IMR-90 (cell line): Measurements from ENCODE around the gene SPEM1. TPM values are rescaled to one million over a fixed set of nuclear protein-coding genes. Genes with fewer than 3 reads are reported as not detected.
A peak's percentile ranks its signal among the peaks of the same experiment; 100 is the strongest.

Experiments
- ATAC-seq: fragments of 200-7000 bp; cut with Tn5 transposase; 2 replicates; pipeline ENCODE4 v1.9.1; 2020; ENCODE audit warnings: low read depth, mild to moderate bottlenecking, moderate library complexity
- BruUV-seq: library from RNA; stranded (reverse); fragments of 400-500 nt; replicated peaks from 2 replicates; lab custom pipeline; 2021; lab: Mats Ljungman, UMichigan
- CTCF ChIA-PET: fragments of 300-600 bp; formaldehyde crosslinking; extraction: SDS; loops from one replicate; lab custom pipeline; 2021; ENCODE audit warnings: antibody characterized with exemption; lab: Yijun Ruan, JAX
- POLR2A ChIA-PET: fragments of 300-600 bp; sonication (Branson Sonifier 250); formaldehyde crosslinking; loops from one replicate; lab custom pipeline; 2022; ENCODE audit warnings: antibody characterized with exemption; ENCODE audit not compliant: unreplicated experiment; lab: Charles Lee
- DNase-seq: peaks from one replicate; pipeline ENCODE4 v3.0.0; 2013
- H2AFZ ChIP-seq: replicated peaks from 2 replicates; pipeline ENCODE3; 2013; ENCODE audit warnings: low read length, mild to moderate bottlenecking; ENCODE audit not compliant: poor library complexity
- H2AK5ac ChIP-seq: 2 replicates; pipeline ENCODE4 v1.6.1; 2013; ENCODE audit warnings: low read depth, low read length, inconsistent platforms
- H2AK9ac ChIP-seq: replicated peaks from 2 replicates; pipeline ENCODE3; 2013; ENCODE audit warnings: mild to moderate bottlenecking, low read depth, low read length, moderate library complexity; ENCODE audit not compliant: poor library complexity
- H2BK120ac ChIP-seq: 2 replicates; pipeline ENCODE4 v1.6.1; 2013; ENCODE audit warnings: low read depth, low read length, inconsistent platforms
- H2BK15ac ChIP-seq: 3 replicates; pipeline ENCODE4 v1.6.1; 2013; ENCODE audit warnings: low read depth, low read length, inconsistent platforms
- H2BK20ac ChIP-seq: 2 replicates; pipeline ENCODE4 v1.6.1; 2013; ENCODE audit warnings: low read depth, mild to moderate bottlenecking, inconsistent platforms, low read length, moderate library complexity
- H2BK5ac ChIP-seq: 2 replicates; pipeline ENCODE4 v1.6.1; 2013; ENCODE audit warnings: mild to moderate bottlenecking, low read depth, low read length, inconsistent platforms; ENCODE audit not compliant: poor library complexity, severe bottlenecking
- H3K14ac ChIP-seq: replicated peaks from 2 replicates; pipeline ENCODE4 v1.6.1; 2013; ENCODE audit warnings: low read depth, low read length, inconsistent platforms
- H3K18ac ChIP-seq: 2 replicates; pipeline ENCODE4 v1.6.1; 2013; ENCODE audit warnings: low read depth, low read length, control low read depth
- H3K23ac ChIP-seq: 2 replicates; pipeline ENCODE4 v1.6.1; 2013; ENCODE audit warnings: low read depth, low read length, inconsistent platforms
- H3K27ac ChIP-seq: 2 replicates; pipeline ENCODE4 v1.5.1; 2013; ENCODE audit warnings: mild to moderate bottlenecking, control low read depth, low read length; ENCODE audit not compliant: insufficient read depth
- H3K27me3 ChIP-seq: 2 replicates; pipeline ENCODE4 v1.6.1; 2013; ENCODE audit warnings: low read length; ENCODE audit not compliant: control insufficient read depth, insufficient read depth
- H3K36me3 ChIP-seq: 2 replicates; pipeline ENCODE4 v1.6.1; 2013; ENCODE audit warnings: low read length, mixed read lengths; ENCODE audit not compliant: control insufficient read depth, insufficient read depth
- H3K4ac ChIP-seq: 2 replicates; pipeline ENCODE4 v1.6.1; 2013; ENCODE audit warnings: low read depth, low read length, inconsistent platforms
- H3K4me1 ChIP-seq: 2 replicates; pipeline ENCODE4 v1.6.1; 2013; ENCODE audit warnings: low read length, mixed read lengths; ENCODE audit not compliant: control insufficient read depth, insufficient read depth
- H3K4me2 ChIP-seq: 2 replicates; pipeline ENCODE4 v1.6.1; 2013; ENCODE audit warnings: low read depth, mild to moderate bottlenecking, control low read depth, low read length, moderate library complexity
- H3K4me3 ChIP-seq: 2 replicates; pipeline ENCODE4 v1.5.1; 2013; ENCODE audit warnings: low read depth, mild to moderate bottlenecking, control low read depth, low read length, moderate library complexity; ENCODE audit not compliant: insufficient read depth
- H3K56ac ChIP-seq: 2 replicates; pipeline ENCODE4 v1.6.1; 2013; ENCODE audit warnings: low read length, inconsistent platforms; ENCODE audit not compliant: insufficient read depth; ENCODE audit errors: extremely low read depth
- H3K79me1 ChIP-seq, 2 experiments: 2 replicates each; pipeline ENCODE4 v1.6.1; 2013; ENCODE audit warnings: low read length in 2 of 2, inconsistent platforms in 1 of 2, low read depth in 1 of 2
- H3K9ac ChIP-seq: 2 replicates; pipeline ENCODE4 v1.6.1; 2013; ENCODE audit warnings: low read depth, low read length, control low read depth
- H3K9me1 ChIP-seq: 2 replicates; pipeline ENCODE4 v1.6.1; 2013; ENCODE audit warnings: low read length, inconsistent platforms; ENCODE audit not compliant: insufficient read depth
- H3K9me3 ChIP-seq: 2 replicates; pipeline ENCODE4 v1.6.1; 2013; ENCODE audit warnings: low read length; ENCODE audit not compliant: control insufficient read depth, insufficient read depth
- H4K20me1 ChIP-seq: 2 replicates; pipeline ENCODE4 v1.6.1; 2013; ENCODE audit warnings: low read length, inconsistent platforms; ENCODE audit not compliant: insufficient read depth
- H4K5ac ChIP-seq: 2 replicates; pipeline ENCODE4 v1.6.1; 2013; ENCODE audit warnings: mild to moderate bottlenecking, low read depth, low read length, control low read depth
- H4K8ac ChIP-seq, 2 experiments: 2 replicates each; pipeline ENCODE4 v1.6.1; 2013; ENCODE audit warnings: low read depth in 2 of 2, low read length in 2 of 2, control low read depth in 1 of 2, inconsistent platforms in 1 of 2
- H4K91ac ChIP-seq: 2 replicates; pipeline ENCODE4 v1.6.1; 2013; ENCODE audit warnings: low read depth, low read length, inconsistent platforms; ENCODE audit not compliant: insufficient read depth
- BHLHE40 ChIP-seq: fragments of 150-350 bp; IDR thresholded peaks from 2 replicates; pipeline ENCODE4 v1.6.1; 2016; ENCODE audit warnings: mild to moderate bottlenecking, low read depth, low read length
- CHD1 ChIP-seq: IDR thresholded peaks from 2 replicates; pipeline ENCODE4 v1.6.1; 2012; ENCODE audit warnings: low read depth, low read length, improper control_type of control experiment
- CTCF ChIP-seq: conservative IDR thresholded peaks from 2 replicates; pipeline ENCODE4 v1.5.1; 2012; ENCODE audit warnings: mild to moderate bottlenecking, low read depth, low read length, improper control_type of control experiment
- MAFK ChIP-seq: IDR thresholded peaks from 2 replicates; pipeline ENCODE4 v1.6.1; 2012; ENCODE audit warnings: low read depth, low read length, improper control_type of control experiment
- MXI1 ChIP-seq: IDR thresholded peaks from 2 replicates; pipeline ENCODE4 v1.6.1; 2012; ENCODE audit warnings: low read depth, mild to moderate bottlenecking, low read length, moderate library complexity, borderline replicate concordance
- NFE2L2 ChIP-seq: fragments of 150-350 bp; IDR thresholded peaks from 2 replicates; pipeline ENCODE4 v1.6.1; 2016; ENCODE audit warnings: low read depth, mild to moderate bottlenecking, low read length
- POLR2A ChIP-seq: IDR thresholded peaks from 2 replicates; pipeline ENCODE4 v1.6.1; 2012; ENCODE audit warnings: mild to moderate bottlenecking, low read depth, low read length
- RCOR1 ChIP-seq: IDR thresholded peaks from 2 replicates; pipeline ENCODE4 v1.6.1; 2012; ENCODE audit warnings: mild to moderate bottlenecking, low read length, improper control_type of control experiment; ENCODE audit not compliant: insufficient replicate concordance
- RFX5 ChIP-seq: IDR thresholded peaks from 2 replicates; pipeline ENCODE4 v1.8.0; 2012; ENCODE audit warnings: low read depth, mild to moderate bottlenecking, low read length, moderate library complexity
- WGBS, 2 experiments: methylation state at CpG; one replicate each; pipeline versions ENCODE4 v1.1.5 to v1.1.7; 2013; ENCODE audit warnings: missing lambda C conversion rate in 2 of 2; ENCODE audit not compliant: insufficient read length in 1 of 2; ENCODE audit errors: extremely low coverage in 2 of 2; 5-methylcytosine and 5-hydroxymethylcytosine counted together
- dilution Hi-C: fragments of 300-500 bp; cut with HindIII; formaldehyde crosslinking; loops from one replicate; pipeline ENCODE4 v1.14.3; 2018; ENCODE audit warnings: low sequenced_read_pairs; ENCODE audit not compliant: unreplicated experiment
- in situ Hi-C: fragments of 300-500 bp; cut with MboI; formaldehyde crosslinking; loops from 3 replicates; pipeline ENCODE4 v1.14.3; 2019; ENCODE audit warnings: low sequenced_read_pairs, inconsistent platforms, mixed read lengths
- intact Hi-C: fragments of 100-400 bp; cut with micrococcal nuclease; formaldehyde crosslinking; loops from 2 replicates; pipeline ENCODE4 v1.10.0; 2022
- polyA plus RNA-seq, 3 experiments: library from polyadenylated mRNA; depleted of rRNA; stranded (reverse); fragments of >200 nt; gene quantifications; 2 replicates each; pipeline ENCODE4 v1.2.3, GENCODE V29; 2012; ENCODE audit warnings: low replicate concordance in 1 of 3
- total RNA-seq: library from RNA; depleted of rRNA; stranded (reverse); fragments of >200 nt; gene quantifications from 2 replicates; pipeline ENCODE4 v1.2.3, GENCODE V29; 2012
- TF ChIP-seq, protein P1 (sequence below): fragments of 150-350 bp; IDR thresholded peaks from 2 replicates; pipeline ENCODE4 v1.6.1; 2017; ENCODE audit warnings: mild to moderate bottlenecking, antibody characterized with exemption, low read length, low read depth
- TF ChIP-seq, protein P2 (sequence below): fragments of 150-350 bp; IDR thresholded peaks from 2 replicates; pipeline ENCODE4 v1.6.1; 2016; ENCODE audit warnings: low read depth, mild to moderate bottlenecking, low read length, moderate library complexity, borderline replicate concordance

Gene SPEM1
- total and polyA plus RNA-seq, 2 of the 4 experiments (the other 2 are of a cell fraction): not detected

DNA sequence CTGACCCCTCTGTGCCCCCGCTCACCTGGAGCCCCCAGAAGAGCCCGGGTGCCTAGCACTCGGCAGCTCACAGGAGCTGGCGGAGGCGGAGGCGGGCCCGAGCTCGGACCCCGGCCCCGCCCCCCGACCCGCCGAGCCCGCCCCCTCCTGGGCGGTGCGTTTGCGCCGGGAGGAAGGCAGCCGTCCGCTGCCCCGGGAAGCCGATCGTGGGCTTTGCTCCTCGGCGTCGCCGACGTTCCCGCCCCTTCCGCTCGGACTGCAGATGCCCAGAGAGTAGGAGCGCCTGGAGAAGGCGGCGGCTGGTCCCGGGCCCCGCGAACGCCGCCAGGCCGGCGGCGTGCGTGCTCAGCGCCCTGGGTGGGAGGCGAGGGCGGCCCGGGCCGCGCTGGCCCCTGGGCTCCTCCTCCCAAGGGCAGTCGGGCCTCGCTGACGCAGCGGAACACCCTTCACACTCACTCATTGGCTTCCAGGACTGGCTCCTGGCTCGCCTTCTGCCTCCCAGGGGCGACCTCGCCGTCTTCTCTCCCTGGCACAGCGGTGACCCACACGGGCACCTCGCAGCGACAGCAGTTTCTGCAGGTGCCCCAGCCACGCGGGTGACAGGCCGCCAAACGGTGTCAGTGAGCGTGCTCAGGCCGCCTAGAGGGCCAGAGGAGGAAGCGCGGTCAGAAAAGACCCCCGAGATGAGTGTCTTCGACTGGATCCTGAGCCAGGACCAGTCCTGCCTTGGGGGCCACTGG lies 25.5 kb upstream of the SPEM1 start, which contains the start of gene PLSCR3 (continued):
- TF ChIP-seq, protein P1, sequence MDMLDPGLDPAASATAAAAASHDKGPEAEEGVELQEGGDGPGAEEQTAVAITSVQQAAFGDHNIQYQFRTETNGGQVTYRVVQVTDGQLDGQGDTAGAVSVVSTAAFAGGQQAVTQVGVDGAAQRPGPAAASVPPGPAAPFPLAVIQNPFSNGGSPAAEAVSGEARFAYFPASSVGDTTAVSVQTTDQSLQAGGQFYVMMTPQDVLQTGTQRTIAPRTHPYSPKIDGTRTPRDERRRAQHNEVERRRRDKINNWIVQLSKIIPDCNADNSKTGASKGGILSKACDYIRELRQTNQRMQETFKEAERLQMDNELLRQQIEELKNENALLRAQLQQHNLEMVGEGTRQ: peak; percentile 6; the same call in 1 of the 2 replicates

- POLR2A ChIA-PET: no interaction called here
- Histone ChIP-seq H2BK5ac (no peak overlapping the region), H3K4ac (no peak overlapping the region), H3K18ac (no peak overlapping the region), H2AK9ac (no peak overlapping the region), H3K9me3 (no peaks in the 10 kb centered on the region), H3K27ac (no peak overlapping the region), H3K79me1 (peaks cover 14 to 34% of the 10 kb centered on the region in 2 experiments), H2AK5ac (no peak overlapping the region; the same call in 1 of the 2 replicates), H2BK120ac (no peak overlapping the region), H3K9ac (no peak overlapping the region), H4K8ac (no peak overlapping the region), H3K23ac (0 out of 2 replicates have a peak overlapping the region, but pooled peaks have one; percentile 52), H3K4me1 (peaks cover 8% of the 10 kb centered on the region), H3K56ac (no peak overlapping the region), H2AFZ (no peak overlapping the region), H2BK20ac (no peak overlapping the region), H3K4me3 (no peak overlapping the region), H2BK15ac (no peak overlapping the region), H3K9me1 (peaks cover 7% of the 10 kb centered on the region; the same call in 1 of the 2 replicates), H4K20me1 (no peaks in the 10 kb centered on the region), H3K36me3 (peaks cover 12% of the 10 kb centered on the region), H3K14ac (no peak overlapping the region), H4K5ac (no peak overlapping the region), H3K4me2 (no peak overlapping the region), H4K91ac (no peak overlapping the region; the same call in 1 of the 2 replicates), H3K27me3 (no peaks in the 10 kb centered on the region)
- WGBS, 2 experiments: 88% methylated on average over 3 of the region's 4 CpGs; no CpG with 5 or more reads in 1 of the 2 experiments
- ATAC-seq: no peak
- DNase-seq: no peak
- in situ Hi-C loops: no loop called here
- BruUV-seq: no TSS peak
- dilution Hi-C loops: no loop called here
- CTCF ChIA-PET: no interaction called here
- intact Hi-C loops: no loop called here
- no peak for TF ChIP-seq CHD1
- no peak for TF ChIP-seq MXI1
- TF ChIP-seq POLR2A: no peak
- no peak for TF ChIP-seq RCOR1
- no peak for TF ChIP-seq MAFK
- no peak for TF ChIP-seq NFE2L2
- TF ChIP-seq, protein P2, sequence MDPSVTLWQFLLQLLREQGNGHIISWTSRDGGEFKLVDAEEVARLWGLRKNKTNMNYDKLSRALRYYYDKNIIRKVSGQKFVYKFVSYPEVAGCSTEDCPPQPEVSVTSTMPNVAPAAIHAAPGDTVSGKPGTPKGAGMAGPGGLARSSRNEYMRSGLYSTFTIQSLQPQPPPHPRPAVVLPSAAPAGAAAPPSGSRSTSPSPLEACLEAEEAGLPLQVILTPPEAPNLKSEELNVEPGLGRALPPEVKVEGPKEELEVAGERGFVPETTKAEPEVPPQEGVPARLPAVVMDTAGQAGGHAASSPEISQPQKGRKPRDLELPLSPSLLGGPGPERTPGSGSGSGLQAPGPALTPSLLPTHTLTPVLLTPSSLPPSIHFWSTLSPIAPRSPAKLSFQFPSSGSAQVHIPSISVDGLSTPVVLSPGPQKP: no peak
- TF ChIP-seq, protein P1: no peak
- no peak for TF ChIP-seq BHLHE40
- no peak for TF ChIP-seq CTCF
- no peak for TF ChIP-seq RFX5
Measured at GRCh38 chr17:7396147-7396546, 24.0 kb upstream of the SPEM1 start.
